ENCODE results near the gene FRMD5. TPM values are rescaled to one million over a fixed set of nuclear protein-coding genes. Genes with fewer than 3 reads are reported as not detected.

The FRMD5 gene
- polyA plus RNA-seq, 3 donors = not detected

DNA sequence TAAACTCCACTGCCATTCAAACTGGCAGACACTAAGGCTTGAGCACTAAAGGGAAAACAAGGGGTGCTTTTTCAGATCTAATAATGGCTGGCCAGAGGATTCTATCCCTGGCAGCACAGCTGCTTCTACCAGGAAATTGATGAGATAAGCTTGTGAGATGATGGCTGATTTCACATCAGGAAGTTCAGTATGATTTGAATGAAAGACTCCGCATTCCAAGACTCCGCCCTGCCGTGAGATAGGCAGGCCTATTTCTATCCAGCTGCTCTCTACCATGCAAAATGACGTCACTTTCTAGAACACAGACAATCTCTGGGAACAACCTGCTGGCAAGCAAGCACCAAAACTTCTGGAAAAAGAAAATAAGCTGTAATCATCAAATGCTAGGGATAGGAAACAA lies 196.5 kb downstream of the FRMD5 start:
- Mint-ChIP-seq H3K4me3 (no peak overlapping the region), H3K4me1 (peaks cover 1% of the 10 kb centered on the region), H3K27ac (no peak overlapping the region), H3K36me3 (no peaks in the 10 kb centered on the region), H3K27me3 (ENCODE audit: low read depth in 3 of 3) (peaks cover 5% of the 10 kb centered on the region in 3 donors), H3K9me3 (peaks cover 0 to 3% (median 0%) of the 10 kb centered on the region in 7 donors)
- no peaks in the 10 kb centered on the region for H3K27me3 ChIP-seq (ENCODE audit: control insufficient read depth in 2 of 2, insufficient read depth in 2 of 2, low read length in 2 of 2)
- no peak overlapping the region for H3K27ac ChIP-seq (ENCODE audit: low read depth in 1 of 2, low read length in 2 of 2)
- H3K79me2 ChIP-seq (ENCODE audit: insufficient read depth, low read length) = no peaks in the 10 kb centered on the region
- H3K36me3 ChIP-seq (replicated peaks in 1 of 2; ENCODE audit: control insufficient read depth in 1 of 2, insufficient read depth in 2 of 2, low read length in 2 of 2) = no peaks in the 10 kb centered on the region
- no peak overlapping the region for H3K4me3 ChIP-seq (replicated peaks in 1 of 3; ENCODE audit: low read depth in 2 of 3, low read length in 3 of 3)
- TF ChIP-seq CTCF (IDR thresholded peaks at IDR 0.05) = no peak
- no peak for DNase-seq
- no peak overlapping the region for H2AFZ ChIP-seq (ENCODE audit: insufficient read depth, low read depth, low read length, poor library complexity, severe bottlenecking)
- intact Hi-C loops (cut with micrococcal nuclease) = loop anchor here in 1 of 2 donors (10.0 kb wide), 1 partner anchor 56 kb away; no protein-coding TSS in a partner anchor
- H3K9ac ChIP-seq (ENCODE audit: insufficient read depth, low read length, poor library complexity, severe bottlenecking) = no peak overlapping the region
- WGBS (ENCODE audit: insufficient coverage) = no CpG with 5 or more reads among the region's 4 CpGs
- no peaks in the 10 kb centered on the region for H3K9me3 ChIP-seq (replicated peaks in 1 of 2; ENCODE audit: control insufficient read depth in 1 of 2, insufficient read depth in 1 of 2, low read length in 2 of 2)
- no peaks in the 10 kb centered on the region for H3K4me1 ChIP-seq (ENCODE audit: control insufficient read depth in 1 of 2, insufficient read depth in 2 of 2, low read length in 2 of 2)
- H3K4me2 ChIP-seq (replicated peaks; ENCODE audit: extremely low read depth, low read length, poor library complexity, severe bottlenecking) = no peak overlapping the region
- no peaks in the 10 kb centered on the region for H4K20me1 ChIP-seq (ENCODE audit: insufficient read depth, low read length)

GRCh38 chr15:43991206-43991605 lies 203.9 kb downstream of the FRMD5 start:
- Histone ChIP-seq H2AFZ (ENCODE audit: insufficient read depth, low read depth, low read length, poor library complexity, severe bottlenecking) (no peak overlapping the region), H3K36me3 (replicated peaks in 1 of 2; ENCODE audit: control insufficient read depth in 1 of 2, insufficient read depth in 2 of 2, low read length in 2 of 2) (no peaks in the 10 kb centered on the region), H4K20me1 (ENCODE audit: insufficient read depth, low read length) (no peaks in the 10 kb centered on the region), H3K4me2 (replicated peaks; ENCODE audit: extremely low read depth, low read length, poor library complexity, severe bottlenecking) (no peak overlapping the region), H3K4me1 (ENCODE audit: control insufficient read depth in 1 of 2, insufficient read depth in 2 of 2, low read length in 2 of 2) (no peaks in the 10 kb centered on the region), H3K9ac (ENCODE audit: insufficient read depth, low read length, poor library complexity, severe bottlenecking) (no peak overlapping the region), H3K27me3 (ENCODE audit: control insufficient read depth in 2 of 2, insufficient read depth in 2 of 2, low read length in 2 of 2) (no peaks in the 10 kb centered on the region), H3K79me2 (ENCODE audit: insufficient read depth, low read length) (no peaks in the 10 kb centered on the region), H3K27ac (ENCODE audit: low read depth in 1 of 2, low read length in 2 of 2) (no peak overlapping the region), H3K4me3 (replicated peaks in 1 of 3; ENCODE audit: low read depth in 2 of 3, low read length in 3 of 3) (no peak overlapping the region), H3K9me3 (replicated peaks in 1 of 2; ENCODE audit: control insufficient read depth in 1 of 2, insufficient read depth in 1 of 2, low read length in 2 of 2) (no peaks in the 10 kb centered on the region)
- no peaks in the 10 kb centered on the region for H3K4me1 Mint-ChIP-seq
- TF ChIP-seq CTCF (IDR thresholded peaks at IDR 0.05) = no peak
- peaks cover 0 to 7% (median 5%) of the 10 kb centered on the region in 3 donors for H3K27me3 Mint-ChIP-seq (ENCODE audit: low read depth in 3 of 3)
- no peak overlapping the region for H3K27ac Mint-ChIP-seq
- WGBS (ENCODE audit: insufficient coverage) = 100% methylated on average over 1 of the region's 2 CpGs
- intact Hi-C loops (cut with micrococcal nuclease) = loop anchor here in 1 of 2 donors (10.0 kb wide), 1 partner anchor 64 kb away; no protein-coding TSS in a partner anchor
- H3K9me3 Mint-ChIP-seq = peaks cover 0 to 3% (median 0%) of the 10 kb centered on the region in 7 donors
- no peak overlapping the region for H3K4me3 Mint-ChIP-seq
- no peaks in the 10 kb centered on the region for H3K36me3 Mint-ChIP-seq
- no peak for DNase-seq
